H1 (cell line): ENCODE measurements around the gene SERPINB1. TPM values are rescaled to one million over a fixed set of nuclear protein-coding genes. Genes with fewer than 3 reads are reported as not detected.

Experiments
- CTCF ChIA-PET: fragments of 300-600 bp; sonication (Branson Sonifier 250); formaldehyde crosslinking; loops from one replicate; lab custom pipeline; 2021; ENCODE audit not compliant: partially characterized antibody; lab: Charles Lee
- POLR2A ChIA-PET: fragments of 300-600 bp; sonication (Branson Sonifier 250); formaldehyde crosslinking; loops from one replicate; lab custom pipeline; 2021; ENCODE audit warnings: inconsistent platforms; ENCODE audit not compliant: partially characterized antibody; lab: Charles Lee
- DNase-seq, 2 experiments: peaks; one replicate each; pipeline versions ENCODE4 v3.0.0 to v3.0.0-alpha.2; 2010 to 2022; ENCODE audit warnings: low spot score in 2 of 2, low read depth in 1 of 2, mixed read lengths in 1 of 2
- FAIRE-seq: peaks from 2 replicates; lab custom pipeline; 2011; peaks lifted over from hg19 to GRCh38; lab: Jason Lieb, UNC
- H2AFZ ChIP-seq: 2 replicates; pipeline ENCODE4 v1.8.1; 2012; ENCODE audit warnings: low read length, inconsistent platforms
- H2AK5ac ChIP-seq: 2 replicates; pipeline ENCODE4 v1.6.1; 2013; ENCODE audit warnings: low read depth, low read length
- H2BK120ac ChIP-seq: replicated peaks from 2 replicates; pipeline ENCODE3; 2013; ENCODE audit warnings: low read depth, low read length, inconsistent platforms
- H2BK12ac ChIP-seq: 2 replicates; pipeline ENCODE4 v1.6.1; 2013; ENCODE audit warnings: low read depth, low read length
- H2BK15ac ChIP-seq: 2 replicates; pipeline ENCODE4 v1.6.1; 2013; ENCODE audit warnings: low read length
- H2BK20ac ChIP-seq: 2 replicates; pipeline ENCODE4 v1.6.1; 2013; ENCODE audit warnings: low read length
- H2BK5ac ChIP-seq: 2 replicates; pipeline ENCODE4 v1.6.1; 2013; ENCODE audit warnings: low read depth, low read length
- H3K14ac ChIP-seq: 2 replicates; pipeline ENCODE4 v1.6.1; 2013; ENCODE audit warnings: inconsistent platforms; ENCODE audit not compliant: insufficient read length
- H3K18ac ChIP-seq: 2 replicates; pipeline ENCODE4 v1.6.1; 2013; ENCODE audit warnings: low read length; ENCODE audit errors: extremely low read depth
- H3K23ac ChIP-seq: 2 replicates; pipeline ENCODE4 v1.6.1; 2013; ENCODE audit warnings: inconsistent platforms; ENCODE audit not compliant: insufficient read length
- H3K23me2 ChIP-seq: 2 replicates; pipeline ENCODE4 v1.6.1; 2013; ENCODE audit warnings: low read depth, low read length
- H3K27ac ChIP-seq: 2 replicates; pipeline ENCODE4 v1.6.1; 2011; ENCODE audit warnings: low read depth, low read length, inconsistent platforms
- H3K27me3 ChIP-seq, 4 experiments: replicated peaks in 1 of 4; 1 replicate in 1 of 4; 2 replicates in 3 of 4; pipeline versions ENCODE4 v1.6.1 to v1.8.1; 2011 to 2013; ENCODE audit warnings: low read length in 3 of 4, mild to moderate bottlenecking in 3 of 4, inconsistent platforms in 2 of 4, mixed read lengths in 2 of 4, moderate library complexity in 1 of 4; ENCODE audit not compliant: control insufficient read depth in 3 of 4, insufficient read depth in 3 of 4; ENCODE audit errors: extremely low read depth in 1 of 4
- H3K36me3 ChIP-seq, 4 experiments: 2 replicates each; pipeline versions ENCODE4 v1.6.1 to v1.8.1; 2011 to 2013; ENCODE audit warnings: mild to moderate bottlenecking in 4 of 4, low read length in 3 of 4, moderate library complexity in 2 of 4, control low read depth in 1 of 4, inconsistent platforms in 1 of 4; ENCODE audit not compliant: insufficient read depth in 4 of 4, control insufficient read depth in 2 of 4
- H3K4ac ChIP-seq: replicated peaks from 2 replicates; pipeline ENCODE3; 2013; ENCODE audit warnings: low read length, low read depth, mixed read lengths, inconsistent platforms; ENCODE audit not compliant: insufficient read length
- H3K4me1 ChIP-seq, 4 experiments: replicated peaks in 1 of 4; 1 replicate in 1 of 4; 2 replicates in 3 of 4; pipeline versions ENCODE4 v1.6.1 to v1.8.1; 2011 to 2013; ENCODE audit warnings: low read length in 3 of 4, inconsistent platforms in 2 of 4, mixed read lengths in 1 of 4; ENCODE audit not compliant: insufficient read depth in 4 of 4, control insufficient read depth in 3 of 4
- H3K4me2 ChIP-seq, 2 experiments: 2 replicates each; pipeline versions ENCODE4 v1.6.1 to v1.8.1; 2011 to 2013; ENCODE audit warnings: low read depth in 2 of 2, low read length in 2 of 2, control low read depth in 1 of 2, inconsistent platforms in 1 of 2, mild to moderate bottlenecking in 1 of 2; ENCODE audit not compliant: insufficient read depth in 1 of 2
- H3K4me3 ChIP-seq, 4 experiments: fragments of 200-600, 300-600 bp in 1 of 4; sonication (generic), shearing (Covaris generic), sonication (Bioruptor Twin) in 1 of 4; 2 replicates each; pipeline versions ENCODE4 v1.5.1 to v1.8.1; 2011 to 2016; ENCODE audit warnings: low read length in 4 of 4, low read depth in 3 of 4, control low read depth in 2 of 4, inconsistent platforms in 2 of 4, mild to moderate bottlenecking in 2 of 4, mixed read lengths in 1 of 4, moderate library complexity in 1 of 4; ENCODE audit not compliant: insufficient read depth in 2 of 4; ENCODE audit errors: extremely low read depth in 1 of 4
- H3K56ac ChIP-seq: replicated peaks from 2 replicates; pipeline ENCODE3; 2013; ENCODE audit warnings: low read depth, mild to moderate bottlenecking, mixed read lengths, low read length, inconsistent platforms; ENCODE audit not compliant: insufficient read length
- H3K79me1 ChIP-seq: 2 replicates; pipeline ENCODE4 v1.6.1; 2013; ENCODE audit warnings: low read depth, low read length, control low read depth
- H3K79me2 ChIP-seq, 2 experiments: 2 replicates each; pipeline versions ENCODE4 v1.6.1 to v1.8.1; 2012 to 2013; ENCODE audit warnings: low read length in 2 of 2, mild to moderate bottlenecking in 2 of 2, inconsistent platforms in 1 of 2; ENCODE audit not compliant: insufficient read depth in 2 of 2, control insufficient read depth in 1 of 2
- H3K9ac ChIP-seq, 4 experiments: replicated peaks in 1 of 4; 1 replicate in 1 of 4; 2 replicates in 3 of 4; pipeline versions ENCODE4 v1.6.1 to v1.8.1; 2011 to 2013; ENCODE audit warnings: low read depth in 3 of 4, low read length in 3 of 4, control low read depth in 2 of 4, mild to moderate bottlenecking in 2 of 4, moderate library complexity in 2 of 4, inconsistent platforms in 1 of 4; ENCODE audit errors: extremely low read depth in 1 of 4
- H3K9me3 ChIP-seq, 2 experiments: 2 replicates each; pipeline versions ENCODE4 v1.6.1 to v1.8.1; 2012 to 2013; ENCODE audit warnings: mild to moderate bottlenecking in 2 of 2, moderate library complexity in 2 of 2, control low read depth in 1 of 2, inconsistent platforms in 1 of 2, low read depth in 1 of 2, low read length in 1 of 2, mixed read lengths in 1 of 2; ENCODE audit not compliant: insufficient read depth in 2 of 2
- H4K20me1 ChIP-seq, 2 experiments: replicated peaks in 1 of 2; 2 replicates each; pipeline versions ENCODE3 to v1.8.1; 2011 to 2013; ENCODE audit warnings: inconsistent platforms in 2 of 2, low read length in 2 of 2, mild to moderate bottlenecking in 1 of 2; ENCODE audit not compliant: insufficient read depth in 2 of 2, control insufficient read depth in 1 of 2
- H4K5ac ChIP-seq: 2 replicates; pipeline ENCODE4 v1.6.1; 2013; ENCODE audit warnings: low read length, low read depth, mixed read lengths, inconsistent platforms; ENCODE audit not compliant: insufficient read length
- H4K8ac ChIP-seq: 2 replicates; pipeline ENCODE4 v1.8.0; 2013; ENCODE audit warnings: mild to moderate bottlenecking, moderate library complexity, low read length, inconsistent platforms; ENCODE audit not compliant: insufficient read depth; ENCODE audit errors: extremely low read depth
- H4K91ac ChIP-seq: replicated peaks from 2 replicates; pipeline ENCODE3; 2013; ENCODE audit warnings: low read length, mixed read lengths, inconsistent platforms; ENCODE audit not compliant: insufficient read length
- ASH2L ChIP-seq: fragments of 200-600, 300-600 bp; sonication (generic); IDR thresholded peaks from one replicate; pipeline ENCODE4 v1.7.1; 2017; ENCODE audit warnings: low read length
- CBX5 ChIP-seq: fragments of 300-800, 300-1000 bp; sonication (generic); IDR thresholded peaks from 2 replicates; pipeline ENCODE4 v1.7.1; 2016; ENCODE audit warnings: antibody characterized with exemption, low read length, low read depth
- CREB1 ChIP-seq: IDR thresholded peaks from 2 replicates; pipeline ENCODE4 v1.6.1; 2012; ENCODE audit warnings: inconsistent platforms
- EZH2 ChIP-seq: fragments of 200-600 bp; sonication (generic); IDR thresholded peaks from 2 replicates; pipeline ENCODE4 v1.7.1; 2012; ENCODE audit warnings: low read depth, mild to moderate bottlenecking, moderate library complexity, low read length, inconsistent platforms; ENCODE audit not compliant: severe bottlenecking
- HDAC2 ChIP-seq, 2 experiments: fragments of 300-600 bp in 1 of 2; sonication (generic) in 1 of 2; IDR thresholded peaks; 2 replicates each; pipeline ENCODE4 v1.6.1; 2011 to 2012; ENCODE audit warnings: low read depth in 2 of 2, low read length in 2 of 2, mild to moderate bottlenecking in 2 of 2, moderate library complexity in 2 of 2, borderline replicate concordance in 1 of 2, inconsistent platforms in 1 of 2
- POLR2AphosphoS5 ChIP-seq: IDR thresholded peaks from 2 replicates; pipeline ENCODE4 v1.6.1; 2011; ENCODE audit warnings: low read depth, low read length
- SIRT6 ChIP-seq: IDR thresholded peaks from one replicate; pipeline ENCODE4 v1.7.1; 2012; ENCODE audit warnings: low read length, inconsistent platforms
- SP2 ChIP-seq: IDR thresholded peaks from 2 replicates; pipeline ENCODE4 v1.6.1; 2012; ENCODE audit warnings: mild to moderate bottlenecking, low read length, inconsistent platforms
- YY1 ChIP-seq: IDR thresholded peaks from 2 replicates; pipeline ENCODE4 v1.6.1; 2011; ENCODE audit warnings: low read depth, mild to moderate bottlenecking, low read length
- WGBS, 2 experiments: shearing (Covaris generic) in 1 of 2; methylation state at CpG; one replicate each; pipeline versions ENCODE4 v1.1.6 to v1.1.7; 2013 to 2015; ENCODE audit warnings: low lambda C conversion rate in 2 of 2, mixed read lengths in 2 of 2, inconsistent platforms in 1 of 2, low coverage in 1 of 2, missing lambda C conversion rate in 1 of 2; ENCODE audit not compliant: insufficient replicate concordance in 2 of 2, insufficient coverage in 1 of 2, insufficient read length in 1 of 2; ENCODE audit errors: extremely low coverage in 1 of 2, missing lambda C conversion rate in 1 of 2; 5-methylcytosine and 5-hydroxymethylcytosine counted together
- polyA plus RNA-seq, 7 experiments: library from polyadenylated mRNA; depleted of rRNA in 3 of 7; stranded (reverse) in 5 of 7; unstranded in 2 of 7; fragments of >200 nt in 5 of 7; fragments of 200-250 nt in 2 of 7; gene quantifications; 1 replicate in 5 of 7; 2 replicates in 1 of 7; 4 replicates in 1 of 7; pipeline versions ENCODE4 v1.2.1 to v1.2.3, GENCODE V29; 2011 to 2013; ENCODE audit warnings: missing spikeins in 2 of 7, mixed read lengths in 2 of 7
- total RNA-seq: library from RNA; stranded (reverse); fragmentation: NEBNext Ultra II Directional; extraction: Animal tissue kit (Norgen Biotek cat#: 25700); gene quantifications from 2 replicates; pipeline ENCODE4 v1.2.1, GENCODE V29; 2021

SERPINB1 gene
- total and polyA plus RNA-seq, 2 of the 8 experiments (the other 6 are each of a cell fraction or from before 2014, with no cell fraction given), result 8.1 to 17.3 TPM

- TF ChIP-seq POLR2AphosphoS5, result no peak
- no peak for TF ChIP-seq SIRT6
- TF ChIP-seq HDAC2 (IDR thresholded peaks at IDR 0.05; ENCODE audit: borderline replicate concordance in 1 of 2, low read depth in 2 of 2, low read length in 2 of 2), result no peak
- TF ChIP-seq YY1, result no peak
- TF ChIP-seq ASH2L, result no peak
- no peak for TF ChIP-seq CREB1
- TF ChIP-seq CBX5, result no peak
- no peak for TF ChIP-seq EZH2
- TF ChIP-seq SP2, result no peak
- H3K4me2 ChIP-seq, result no peak overlapping the region
- H4K5ac ChIP-seq, result no peak overlapping the region
- no peak overlapping the region for H3K27ac ChIP-seq
- H3K4me3 ChIP-seq, result no peak overlapping the region
- no peak overlapping the region for H2AK5ac ChIP-seq
- H3K27me3 ChIP-seq, result no peaks in the 10 kb centered on the region
- no peaks in the 10 kb centered on the region for H3K36me3 ChIP-seq
- no peak overlapping the region for H3K18ac ChIP-seq
- no peak overlapping the region for H2BK5ac ChIP-seq
- H3K79me1 ChIP-seq, result no peaks in the 10 kb centered on the region
- H2BK12ac ChIP-seq, result no peak overlapping the region
- H3K23ac ChIP-seq, result no peak overlapping the region
- FAIRE-seq (no peak), DNase-seq (no peak)
- H3K23me2 ChIP-seq, result no peaks in the 10 kb centered on the region; the same call in 1 of the 2 replicates
- no peak overlapping the region for H2BK120ac ChIP-seq
- H3K4me1 ChIP-seq, result no peaks in the 10 kb centered on the region
- no peak overlapping the region for H4K8ac ChIP-seq
- no peaks in the 10 kb centered on the region for H4K20me1 ChIP-seq
- peaks cover 4 to 6% of the 10 kb centered on the region in 2 experiments; a peak in 2 of 4 replicates for H3K9me3 ChIP-seq
- whole genome bisulfite sequencing, 2 experiments, result 98% methylated on average over 2 of the region's 2 CpGs; no CpG with 5 or more reads in 1 of the 2 experiments
- H3K4ac ChIP-seq, result no peak overlapping the region
- no peaks in the 10 kb centered on the region for H3K79me2 ChIP-seq
- H2BK20ac ChIP-seq, result no peak overlapping the region
- H4K91ac ChIP-seq, result no peak overlapping the region
- ChIA-PET CTCF (interaction anchor here (1.3 kb wide), 1 partner anchor 29 kb away, joined by 4 read pairs; no protein-coding TSS in a partner anchor), POLR2A (no interaction called here)
- H3K9ac ChIP-seq, result no peak overlapping the region
- H2AFZ ChIP-seq, result no peak overlapping the region
- no peak overlapping the region for H3K14ac ChIP-seq
- no peak overlapping the region for H3K56ac ChIP-seq
- no peak overlapping the region for H2BK15ac ChIP-seq
Measured at GRCh38 chr6:2820415-2820814, 21.2 kb downstream of the SERPINB1 start.
